Omental fat pad (tissue), 4 donors: Measurements from ENCODE around the gene C1orf159. TPM values are rescaled to one million over a fixed set of nuclear protein-coding genes. Genes with fewer than 3 reads are reported as not detected.

ENCODE experiments used
- ATAC-seq: fragments of 150-250 bp; one replicate; pipeline ENCODE4 v1.9.1; 2016; ENCODE audit warnings: mild to moderate bottlenecking, moderate library complexity; ENCODE audit not compliant: low FRiP score
- DNase-seq: peaks from one replicate; pipeline ENCODE4 v3.0.0-alpha.2; 2019; ENCODE audit warnings: low spot score
- CTCF ChIP-seq, 3 donors: fragments of 450-650 bp; IDR thresholded peaks; one replicate each; pipeline ENCODE4 v1.5.1; 2016 to 2017; ENCODE audit warnings: antibody characterized with exemption in 3 of 3, mild to moderate bottlenecking in 3 of 3, moderate library complexity in 2 of 3
- total RNA-seq, 4 donors: library from RNA; depleted of rRNA; stranded (reverse); fragments of >200 nt; gene quantifications; one replicate each; pipeline ENCODE4 v1.1.0, GENCODE V29; 2016

Gene C1orf159
- total RNA-seq, 4 donors from 2014 or later, result 5.6 to 12.0 (median 9.5) TPM

- DNase-seq (no peak), ATAC-seq (no peak)
- TF ChIP-seq CTCF (IDR thresholded peaks at IDR 0.05), result no peak
Observed at GRCh38 chr1:1051127-1051810, 64.6 kb downstream of the C1orf159 start.

GRCh38 chr1:1050577-1051052 is 65.3 kb downstream of the C1orf159 start:
- ATAC-seq, result no peak
- no peak for DNase-seq
- no peak for TF ChIP-seq CTCF (IDR thresholded peaks at IDR 0.05)

GRCh38 chr1:1049318-1050165 is 66.3 kb downstream of the C1orf159 start:
- ATAC-seq (no peak), DNase-seq (no peak)
- TF ChIP-seq CTCF (IDR thresholded peaks at IDR 0.05), result no peak

- ATAC-seq, result no peak
- TF ChIP-seq CTCF (IDR thresholded peaks at IDR 0.05), result no peak
- DNase-seq, result no peak
Observed at GRCh38 chr1:1048765-1049164, 67.1 kb downstream of the C1orf159 start.

GRCh38 chr1:1047963-1048362 is 67.9 kb downstream of the C1orf159 start:
- no peak for TF ChIP-seq CTCF (IDR thresholded peaks at IDR 0.05)
- ATAC-seq (no peak), DNase-seq (no peak)

GRCh38 chr1:1047407-1047806 is 68.5 kb downstream of the C1orf159 start:
- no peak for TF ChIP-seq CTCF (IDR thresholded peaks at IDR 0.05)
- no peak for DNase-seq
- no peak for ATAC-seq
